Measurements from ENCODE around the gene CD19.

CD19 gene

GRCh38 chr16:28983644-28984043 is 51.9 kb downstream of the CD19 start:
- no peak for DNase-seq

- no peak for DNase-seq
These were observed 52.3 kb downstream of the CD19 start for GRCh38 chr16:28984091-28984490.

DNA sequence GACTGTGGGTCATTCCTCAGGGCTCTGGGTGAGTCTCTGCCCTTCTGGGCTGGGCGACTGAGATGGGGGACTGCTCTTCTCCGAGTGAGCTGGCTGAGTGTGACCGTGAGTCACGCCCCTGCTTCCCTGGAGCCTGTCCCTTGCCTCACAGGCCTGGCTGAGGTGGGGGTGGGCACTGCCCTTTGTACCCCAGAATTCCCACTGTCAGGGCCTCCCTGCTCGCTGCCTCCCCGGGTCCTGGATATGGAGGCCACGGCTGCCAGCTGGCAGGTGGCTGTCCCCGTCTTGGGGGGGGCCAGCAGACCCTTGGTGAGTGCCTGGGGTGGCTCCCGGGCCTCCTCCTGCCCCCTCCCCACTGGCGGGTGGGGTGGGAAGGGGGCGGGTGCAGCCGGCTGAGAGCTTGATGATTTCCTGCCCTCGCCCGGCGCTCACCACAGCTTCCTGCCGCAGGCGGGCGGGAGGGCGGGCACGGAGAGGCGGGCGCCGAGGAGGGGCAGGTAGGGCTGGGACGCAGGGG is 52.9 kb downstream of the CD19 start, which contains the start of gene LAT:
LAT (plus strand) TSS at position 434 of the 517 bp plus-strand sequence. CDS start 366 bp downstream, outside the sequence.
- DNase-seq = peak; percentile 73

- DNase-seq = peak; percentile 27
These were observed 53.7 kb downstream of the CD19 start for GRCh38 chr16:28985211-28986041.

GRCh38 chr16:28986046-28986445 is 54.3 kb downstream of the CD19 start:
- DNase-seq = no peak

GRCh38 chr16:28986492-28986891 is 54.7 kb downstream of the CD19 start:
- DNase-seq = peak; percentile 20

- no peak for DNase-seq
These were observed 55.5 kb downstream of the CD19 start for GRCh38 chr16:28987170-28987853.
